ENCODE results near the gene XDH.

Gene XDH

GRCh38 chr2:31366733-31367132 lies 47.8 kb downstream of the XDH start:
- H3K36me3 ChIP-seq (replicated peaks; ENCODE audit: insufficient read depth, low read length) = no peaks in the 10 kb centered on the region
- no peaks in the 10 kb centered on the region for H3K27me3 ChIP-seq (replicated peaks; ENCODE audit: insufficient read depth, low read length)
- no peak overlapping the region for H3K4me2 ChIP-seq (ENCODE audit: low read depth, low read length)
- no peaks in the 10 kb centered on the region for H3K9me2 ChIP-seq (replicated peaks; ENCODE audit: insufficient read depth, low read length)
- H3K4me1 ChIP-seq (ENCODE audit: low read length) = no peaks in the 10 kb centered on the region
- H2AFZ ChIP-seq (ENCODE audit: low read length) = no peak overlapping the region
- H3K79me2 ChIP-seq (ENCODE audit: low read length) = no peaks in the 10 kb centered on the region
- H3K27ac ChIP-seq (ENCODE audit: low read length) = no peak overlapping the region
- H3K9ac ChIP-seq (ENCODE audit: low read length) = no peak overlapping the region
- H3F3A ChIP-seq (ENCODE audit: insufficient read depth, low read length) = no peaks in the 10 kb centered on the region
- H3K9me3 ChIP-seq (replicated peaks; ENCODE audit: insufficient read depth, low read length) = no peaks in the 10 kb centered on the region
- no peak overlapping the region for H3K4me3 ChIP-seq (ENCODE audit: low read length)
- H4K20me1 ChIP-seq (ENCODE audit: insufficient read depth, low read length) = no peaks in the 10 kb centered on the region
- no peak for DNase-seq
- TF ChIP-seq, protein P1, sequence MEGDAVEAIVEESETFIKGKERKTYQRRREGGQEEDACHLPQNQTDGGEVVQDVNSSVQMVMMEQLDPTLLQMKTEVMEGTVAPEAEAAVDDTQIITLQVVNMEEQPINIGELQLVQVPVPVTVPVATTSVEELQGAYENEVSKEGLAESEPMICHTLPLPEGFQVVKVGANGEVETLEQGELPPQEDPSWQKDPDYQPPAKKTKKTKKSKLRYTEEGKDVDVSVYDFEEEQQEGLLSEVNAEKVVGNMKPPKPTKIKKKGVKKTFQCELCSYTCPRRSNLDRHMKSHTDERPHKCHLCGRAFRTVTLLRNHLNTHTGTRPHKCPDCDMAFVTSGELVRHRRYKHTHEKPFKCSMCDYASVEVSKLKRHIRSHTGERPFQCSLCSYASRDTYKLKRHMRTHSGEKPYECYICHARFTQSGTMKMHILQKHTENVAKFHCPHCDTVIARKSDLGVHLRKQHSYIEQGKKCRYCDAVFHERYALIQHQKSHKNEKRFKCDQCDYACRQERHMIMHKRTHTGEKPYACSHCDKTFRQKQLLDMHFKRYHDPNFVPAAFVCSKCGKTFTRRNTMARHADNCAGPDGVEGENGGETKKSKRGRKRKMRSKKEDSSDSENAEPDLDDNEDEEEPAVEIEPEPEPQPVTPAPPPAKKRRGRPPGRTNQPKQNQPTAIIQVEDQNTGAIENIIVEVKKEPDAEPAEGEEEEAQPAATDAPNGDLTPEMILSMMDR (IDR thresholded peaks at IDR 0.05; ENCODE audit: low read length) = no peak
- TF ChIP-seq EZH2phosphoT487 (IDR thresholded peaks at IDR 0.05; ENCODE audit: low read length) (no peak), EZH2 (optimal IDR thresholded peaks at IDR 0.05; ENCODE audit: low read depth, low read length) (no peak)

DNA sequence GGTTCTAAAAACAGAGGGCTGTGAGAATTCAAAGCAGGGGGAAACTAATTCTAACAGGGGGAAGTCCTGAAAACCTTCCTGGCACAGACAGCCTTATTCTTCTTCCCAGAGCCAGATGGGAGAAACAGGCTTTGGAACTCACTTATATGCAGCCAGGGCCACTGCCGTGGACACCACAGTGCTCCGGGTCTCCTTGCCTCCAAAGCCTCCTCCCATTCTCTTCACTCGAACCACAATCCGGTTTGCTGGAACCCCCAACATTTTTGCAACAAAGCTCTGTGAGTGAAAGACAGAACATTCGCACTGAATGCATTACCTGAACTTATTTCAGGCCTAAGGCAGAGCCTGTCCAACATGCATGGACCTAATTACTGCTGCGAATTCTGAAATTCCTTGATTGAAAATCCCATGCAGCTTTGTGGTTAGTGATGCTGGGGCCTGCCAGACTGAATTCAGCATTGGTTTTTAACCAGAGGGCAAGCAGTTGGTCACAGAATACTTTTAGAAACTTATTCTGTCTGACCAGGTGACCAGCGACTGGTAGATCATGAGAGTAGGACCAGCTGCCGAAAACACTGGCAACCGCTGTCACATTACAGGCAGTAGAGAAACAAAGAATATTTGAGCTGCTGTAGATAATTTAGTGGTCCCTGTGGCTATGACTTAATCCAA lies 48.6 kb downstream of the XDH start:
- Histone ChIP-seq H3K4me3 (ENCODE audit: low read length) (no peak overlapping the region), H2AFZ (ENCODE audit: low read length) (no peak overlapping the region), H3K36me3 (replicated peaks; ENCODE audit: insufficient read depth, low read length) (no peaks in the 10 kb centered on the region), H3K4me2 (ENCODE audit: low read depth, low read length) (no peak overlapping the region), H3K9me2 (replicated peaks; ENCODE audit: insufficient read depth, low read length) (no peaks in the 10 kb centered on the region), H3K4me1 (ENCODE audit: low read length) (no peaks in the 10 kb centered on the region), H4K20me1 (ENCODE audit: insufficient read depth, low read length) (no peaks in the 10 kb centered on the region), H3K27ac (ENCODE audit: low read length) (no peak overlapping the region), H3F3A (ENCODE audit: insufficient read depth, low read length) (no peaks in the 10 kb centered on the region), H3K79me2 (ENCODE audit: low read length) (no peaks in the 10 kb centered on the region), H3K27me3 (replicated peaks; ENCODE audit: insufficient read depth, low read length) (no peaks in the 10 kb centered on the region), H3K9me3 (replicated peaks; ENCODE audit: insufficient read depth, low read length) (no peaks in the 10 kb centered on the region), H3K9ac (ENCODE audit: low read length) (no peak overlapping the region)
- no peak for DNase-seq
- TF ChIP-seq EZH2phosphoT487 (IDR thresholded peaks at IDR 0.05; ENCODE audit: low read length) = no peak
- TF ChIP-seq EZH2 (optimal IDR thresholded peaks at IDR 0.05; ENCODE audit: low read depth, low read length) = no peak

DNA sequence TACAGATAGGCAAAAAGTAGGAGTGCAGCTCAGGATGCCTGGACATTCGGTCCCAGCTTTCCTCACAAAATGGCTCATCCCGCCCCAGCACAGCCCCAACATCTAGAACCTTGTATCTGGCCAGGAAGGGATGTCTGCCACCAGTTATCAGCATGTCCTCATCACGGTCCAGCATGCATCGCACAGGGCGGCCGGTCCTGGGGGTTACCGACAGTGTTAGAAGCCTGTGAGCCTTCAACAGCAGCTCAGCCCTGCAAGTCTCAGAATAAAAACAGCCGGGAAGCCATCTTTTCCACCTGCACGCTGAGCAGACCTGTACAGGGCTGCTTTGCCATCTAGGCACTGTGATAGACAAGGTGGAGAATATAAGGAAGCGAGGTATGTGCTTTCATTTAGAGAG lies 49.2 kb downstream of the XDH start:
- Histone ChIP-seq H3K4me1 (ENCODE audit: low read length) (no peaks in the 10 kb centered on the region), H3K9ac (ENCODE audit: low read length) (no peak overlapping the region), H3K36me3 (replicated peaks; ENCODE audit: insufficient read depth, low read length) (no peaks in the 10 kb centered on the region), H3F3A (ENCODE audit: insufficient read depth, low read length) (no peaks in the 10 kb centered on the region), H3K79me2 (ENCODE audit: low read length) (no peaks in the 10 kb centered on the region), H3K27ac (ENCODE audit: low read length) (no peak overlapping the region), H3K27me3 (replicated peaks; ENCODE audit: insufficient read depth, low read length) (no peaks in the 10 kb centered on the region), H3K4me3 (ENCODE audit: low read length) (no peak overlapping the region), H2AFZ (ENCODE audit: low read length) (no peak overlapping the region), H3K9me2 (replicated peaks; ENCODE audit: insufficient read depth, low read length) (no peaks in the 10 kb centered on the region), H3K4me2 (ENCODE audit: low read depth, low read length) (no peak overlapping the region), H3K9me3 (replicated peaks; ENCODE audit: insufficient read depth, low read length) (no peaks in the 10 kb centered on the region), H4K20me1 (ENCODE audit: insufficient read depth, low read length) (no peaks in the 10 kb centered on the region)
- TF ChIP-seq, protein P1 (IDR thresholded peaks at IDR 0.05; ENCODE audit: low read length) = no peak
- TF ChIP-seq EZH2 (optimal IDR thresholded peaks at IDR 0.05; ENCODE audit: low read depth, low read length) (no peak), EZH2phosphoT487 (IDR thresholded peaks at IDR 0.05; ENCODE audit: low read length) (no peak)
- DNase-seq = no peak

All from MM.1S (cell line).